ENCODE data around the gene BAZ1B. TPM values are rescaled to one million over a fixed set of nuclear protein-coding genes. Genes with fewer than 3 reads are reported as not detected.

Gene BAZ1B
- total and polyA plus RNA-seq, 7 donors, result 15.7 to 50.6 (median 41.6) TPM

- DNase-seq (no peak), ATAC-seq (no peak)
- Histone ChIP-seq H3K4me1 (no peaks in the 10 kb centered on the region), H3K27ac (no peak overlapping the region), H3K27me3 (ENCODE audit: insufficient read depth in 3 of 3, low read length in 2 of 3) (no peaks in the 10 kb centered on the region), H3K4me3 (no peak overlapping the region), H3K36me3 (ENCODE audit: insufficient read depth in 1 of 2, low read depth in 1 of 2) (peaks cover 13 to 95% of the 10 kb centered on the region in 2 donors), H3K9me3 (no peaks in the 10 kb centered on the region)
- TF ChIP-seq, protein P1, sequence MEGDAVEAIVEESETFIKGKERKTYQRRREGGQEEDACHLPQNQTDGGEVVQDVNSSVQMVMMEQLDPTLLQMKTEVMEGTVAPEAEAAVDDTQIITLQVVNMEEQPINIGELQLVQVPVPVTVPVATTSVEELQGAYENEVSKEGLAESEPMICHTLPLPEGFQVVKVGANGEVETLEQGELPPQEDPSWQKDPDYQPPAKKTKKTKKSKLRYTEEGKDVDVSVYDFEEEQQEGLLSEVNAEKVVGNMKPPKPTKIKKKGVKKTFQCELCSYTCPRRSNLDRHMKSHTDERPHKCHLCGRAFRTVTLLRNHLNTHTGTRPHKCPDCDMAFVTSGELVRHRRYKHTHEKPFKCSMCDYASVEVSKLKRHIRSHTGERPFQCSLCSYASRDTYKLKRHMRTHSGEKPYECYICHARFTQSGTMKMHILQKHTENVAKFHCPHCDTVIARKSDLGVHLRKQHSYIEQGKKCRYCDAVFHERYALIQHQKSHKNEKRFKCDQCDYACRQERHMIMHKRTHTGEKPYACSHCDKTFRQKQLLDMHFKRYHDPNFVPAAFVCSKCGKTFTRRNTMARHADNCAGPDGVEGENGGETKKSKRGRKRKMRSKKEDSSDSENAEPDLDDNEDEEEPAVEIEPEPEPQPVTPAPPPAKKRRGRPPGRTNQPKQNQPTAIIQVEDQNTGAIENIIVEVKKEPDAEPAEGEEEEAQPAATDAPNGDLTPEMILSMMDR (IDR thresholded peaks at IDR 0.05), result no peak
- 33 to 58% (median 42%) methylated on average over 2 of the region's 2 CpGs for WGBS, 3 donors
- intact Hi-C loops (cut with DNase I), result no loop called here
Observed at GRCh38 chr7:73452999-73453635, 69.0 kb downstream of the BAZ1B start.

- no peaks in the 10 kb centered on the region for H3K9me3 ChIP-seq
- H3K27ac ChIP-seq, result no peak overlapping the region
- no peak overlapping the region for H3K4me3 ChIP-seq
- intact Hi-C loops (cut with DNase I), result loop anchor here in 1 of 2 donors (2.0 kb wide), 1 partner anchor 109 kb away; no protein-coding TSS in a partner anchor
- TF ChIP-seq, protein P1 (IDR thresholded peaks at IDR 0.05), result peak; percentile 100
- 60 to 62% (median 61%) methylated on average over 5 of the region's 5 CpGs for WGBS, 3 donors
- DNase-seq, result no peak
- H3K4me1 ChIP-seq, result no peaks in the 10 kb centered on the region
- ATAC-seq, result peak; percentile 68 to 87 (median 80)
- no peaks in the 10 kb centered on the region for H3K27me3 ChIP-seq (ENCODE audit: insufficient read depth in 3 of 3, low read length in 2 of 3)
- peaks cover 15 to 95% of the 10 kb centered on the region in 2 donors for H3K36me3 ChIP-seq (ENCODE audit: insufficient read depth in 1 of 2, low read depth in 1 of 2)
Observed at GRCh38 chr7:73451780-73452398, 70.2 kb downstream of the BAZ1B start.

DNA sequence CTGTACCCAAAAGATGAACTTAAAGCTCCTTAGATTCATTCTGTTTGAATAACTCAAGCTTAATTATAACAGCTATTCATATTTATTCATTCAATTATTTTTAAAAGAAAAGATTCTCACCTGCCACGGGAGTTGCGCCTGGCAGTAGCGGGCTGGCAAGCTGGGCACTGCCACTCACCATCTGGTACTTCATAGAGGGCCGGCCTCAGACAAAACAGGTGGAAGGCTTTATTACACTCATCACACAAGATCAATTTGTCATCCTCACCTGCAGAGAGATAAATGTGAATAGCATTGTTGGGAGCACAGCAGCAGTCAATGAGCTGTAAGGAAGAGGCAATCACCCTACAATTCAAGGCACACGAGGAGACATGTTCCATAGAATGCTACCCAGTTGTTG, 72.7 kb downstream of the BAZ1B start:
- TF ChIP-seq, protein P1 (IDR thresholded peaks at IDR 0.05), result no peak
- Histone ChIP-seq H3K36me3 (ENCODE audit: insufficient read depth in 1 of 2, low read depth in 1 of 2) (peaks cover 15 to 95% of the 10 kb centered on the region in 2 donors), H3K4me1 (peaks cover 4% of the 10 kb centered on the region), H3K27ac (no peak overlapping the region), H3K27me3 (ENCODE audit: insufficient read depth in 3 of 3, low read length in 2 of 3) (no peaks in the 10 kb centered on the region), H3K4me3 (no peak overlapping the region), H3K9me3 (no peaks in the 10 kb centered on the region)
- 66 to 77% (median 72%) methylated on average over 5 of the region's 5 CpGs for whole genome bisulfite sequencing, 3 donors
- ATAC-seq (peak in 1 of 4 donors; percentile 24), DNase-seq (no peak)
- intact Hi-C loops (cut with DNase I), result loop anchor here in 1 of 2 donors (2.0 kb wide), 1 partner anchor 107 kb away; no protein-coding TSS in a partner anchor

GRCh38 chr7:73448609-73449008, 73.5 kb downstream of the BAZ1B start:
- Histone ChIP-seq H3K4me1 (peaks cover 9% of the 10 kb centered on the region), H3K36me3 (ENCODE audit: insufficient read depth in 1 of 2, low read depth in 1 of 2) (peaks cover 17 to 95% of the 10 kb centered on the region in 2 donors)

More at GRCh38 chr7:73448609-73449008, 73.5 kb downstream of the BAZ1B start:
- Histone ChIP-seq H3K27ac (no peak overlapping the region), H3K4me3 (no peak overlapping the region), H3K27me3 (ENCODE audit: insufficient read depth in 3 of 3, low read length in 2 of 3) (no peaks in the 10 kb centered on the region), H3K9me3 (no peaks in the 10 kb centered on the region)
- 61 to 79% (median 63%) methylated on average over 4 of the region's 4 CpGs for WGBS, 3 donors
- DNase-seq, result no peak
- TF ChIP-seq, protein P1 (IDR thresholded peaks at IDR 0.05), result no peak
- intact Hi-C loops (cut with DNase I), result loop anchor here in 1 of 2 donors (2.0 kb wide), 1 partner anchor 106 kb away; no protein-coding TSS in a partner anchor
- no peak for ATAC-seq
